H9 (cell line): Measurements from ENCODE around the gene AGTRAP. TPM values are rescaled to one million over a fixed set of nuclear protein-coding genes. Genes with fewer than 3 reads are reported as not detected.

ENCODE experiments used
- DNase-seq: peaks from one replicate; pipeline ENCODE4 v3.0.0-alpha.2; 2017
- H2AFZ ChIP-seq: one replicate; pipeline ENCODE4 v1.6.1; 2013; ENCODE audit warnings: mild to moderate bottlenecking, low read length, control low read depth, moderate library complexity
- H2AK5ac ChIP-seq: 2 replicates; pipeline ENCODE4 v1.6.1; 2013; ENCODE audit warnings: low read length, control low read depth, mixed read lengths; ENCODE audit not compliant: insufficient read length
- H2BK120ac ChIP-seq: one replicate; pipeline ENCODE4 v1.6.1; 2013; ENCODE audit warnings: low read depth, mild to moderate bottlenecking, low read length, control low read depth, inconsistent platforms; ENCODE audit not compliant: poor library complexity, severe bottlenecking
- H2BK12ac ChIP-seq: 2 replicates; pipeline ENCODE4 v1.6.1; 2013; ENCODE audit warnings: low read length, control low read depth, mixed read lengths, low read depth; ENCODE audit not compliant: insufficient read length
- H2BK15ac ChIP-seq: 2 replicates; pipeline ENCODE4 v1.6.1; 2013; ENCODE audit warnings: low read depth, low read length, control low read depth
- H2BK20ac ChIP-seq: one replicate; pipeline ENCODE4 v1.6.1; 2013; ENCODE audit warnings: low read depth, mild to moderate bottlenecking, low read length, control low read depth, inconsistent platforms; ENCODE audit not compliant: poor library complexity, severe bottlenecking
- H2BK5ac ChIP-seq: 2 replicates; pipeline ENCODE4 v1.6.1; 2013; ENCODE audit warnings: low read length, control low read depth, mixed read lengths; ENCODE audit not compliant: insufficient read length
- H3K14ac ChIP-seq: 2 replicates; pipeline ENCODE4 v1.6.1; 2013; ENCODE audit warnings: low read length, control low read depth; ENCODE audit not compliant: insufficient read depth
- H3K18ac ChIP-seq: 2 replicates; pipeline ENCODE4 v1.6.1; 2013; ENCODE audit warnings: low read depth, mild to moderate bottlenecking, mixed read lengths, low read length, control low read depth; ENCODE audit not compliant: insufficient read length
- H3K23ac ChIP-seq: 2 replicates; pipeline ENCODE4 v1.6.1; 2013; ENCODE audit warnings: low read length, control low read depth, mixed read lengths, low read depth; ENCODE audit not compliant: insufficient read length
- H3K23me2 ChIP-seq: 2 replicates; pipeline ENCODE4 v1.6.1; 2013; ENCODE audit warnings: low read depth, mild to moderate bottlenecking, mixed read lengths, low read length, control low read depth; ENCODE audit not compliant: insufficient read length, poor library complexity, severe bottlenecking
- H3K27ac ChIP-seq: 2 replicates; pipeline ENCODE4 v1.5.1; 2013; ENCODE audit warnings: low read length, control low read depth, mixed read lengths, low read depth; ENCODE audit not compliant: insufficient read length
- H3K27me3 ChIP-seq: 2 replicates; pipeline ENCODE4 v1.6.1; 2013; ENCODE audit warnings: low read length, control low read depth, inconsistent platforms; ENCODE audit not compliant: insufficient read depth
- H3K4ac ChIP-seq: 2 replicates; pipeline ENCODE4 v1.6.1; 2013; ENCODE audit warnings: low read depth, mild to moderate bottlenecking, control low read depth, inconsistent platforms, low read length, moderate library complexity
- H3K4me1 ChIP-seq: 2 replicates; pipeline ENCODE4 v1.6.1; 2013; ENCODE audit warnings: low read length, control low read depth, inconsistent platforms; ENCODE audit not compliant: insufficient read depth
- H3K4me2 ChIP-seq: 2 replicates; pipeline ENCODE4 v1.6.1; 2013; ENCODE audit warnings: low read length, control low read depth, mixed read lengths; ENCODE audit not compliant: insufficient read length, insufficient read depth
- H3K56ac ChIP-seq: 2 replicates; pipeline ENCODE4 v1.6.1; 2013; ENCODE audit warnings: low read depth, mild to moderate bottlenecking, mixed read lengths, low read length, control low read depth; ENCODE audit not compliant: insufficient read length
- H3K79me1 ChIP-seq: 2 replicates; pipeline ENCODE4 v1.6.1; 2013; ENCODE audit warnings: low read depth, mild to moderate bottlenecking, moderate library complexity, low read length, control low read depth, inconsistent platforms; ENCODE audit not compliant: insufficient read depth, poor library complexity, severe bottlenecking
- H3K79me2 ChIP-seq: 2 replicates; pipeline ENCODE4 v1.6.1; 2013; ENCODE audit warnings: low read length, control low read depth, inconsistent platforms; ENCODE audit not compliant: insufficient read depth
- H3K9ac ChIP-seq: 2 replicates; pipeline ENCODE4 v1.6.1; 2013; ENCODE audit warnings: low read length, control low read depth, mixed read lengths; ENCODE audit not compliant: insufficient read length; ENCODE audit errors: extremely low read depth
- H3K9me3 ChIP-seq: one replicate; pipeline ENCODE4 v1.6.1; 2013; ENCODE audit warnings: low read depth, low read length, inconsistent platforms; ENCODE audit not compliant: control insufficient read depth
- H3T11ph ChIP-seq: one replicate; pipeline ENCODE4 v1.6.1; 2013; ENCODE audit warnings: mild to moderate bottlenecking, low read length, control low read depth, inconsistent platforms
- H4K20me1 ChIP-seq: one replicate; pipeline ENCODE4 v1.6.1; 2013; ENCODE audit not compliant: control insufficient read depth, insufficient read length, insufficient read depth
- H4K5ac ChIP-seq: 2 replicates; pipeline ENCODE4 v1.6.1; 2013; ENCODE audit warnings: low read depth, mild to moderate bottlenecking, mixed read lengths, low read length, control low read depth; ENCODE audit not compliant: insufficient read length
- H4K8ac ChIP-seq: replicated peaks from 2 replicates; pipeline ENCODE4 v1.6.1; 2013; ENCODE audit warnings: low read length, control low read depth, mixed read lengths, low read depth; ENCODE audit not compliant: insufficient read length
- H4K91ac ChIP-seq: 2 replicates; pipeline ENCODE4 v1.6.1; 2013; ENCODE audit warnings: low read depth, mild to moderate bottlenecking, moderate library complexity, mixed read lengths, low read length, control low read depth; ENCODE audit not compliant: insufficient read length
- H3K27ac Mint-ChIP-seq, 3 experiments: 2 replicates in 2 of 3; 3 replicates in 1 of 3; pipeline ENCODE4 v1.8.0; 2020 to 2021; ENCODE audit warnings: mixed read lengths in 3 of 3, mild to moderate bottlenecking in 1 of 3, moderate library complexity in 1 of 3
- H3K27me3 Mint-ChIP-seq: 2 replicates; pipeline ENCODE4 v1.8.0; 2021; ENCODE audit warnings: low read depth, mild to moderate bottlenecking, moderate library complexity, mixed read lengths
- H3K36me3 Mint-ChIP-seq, 3 experiments: 2 replicates in 2 of 3; 3 replicates in 1 of 3; pipeline ENCODE4 v1.8.0; 2020 to 2021; ENCODE audit warnings: low read depth in 3 of 3, mixed read lengths in 3 of 3; ENCODE audit not compliant: insufficient read depth in 1 of 3
- H3K4me1 Mint-ChIP-seq, 2 experiments: 2 replicates each; pipeline ENCODE4 v1.8.0; 2020; ENCODE audit warnings: mixed read lengths in 2 of 2
- H3K4me3 Mint-ChIP-seq, 2 experiments: 2 replicates in 1 of 2; 3 replicates in 1 of 2; pipeline ENCODE4 v1.8.0; 2020 to 2021; ENCODE audit warnings: mild to moderate bottlenecking in 2 of 2, mixed read lengths in 2 of 2, moderate library complexity in 1 of 2
- H3K9me3 Mint-ChIP-seq, 2 experiments: 2 replicates in 1 of 2; 3 replicates in 1 of 2; pipeline ENCODE4 v1.8.0; 2020; ENCODE audit warnings: mild to moderate bottlenecking in 2 of 2, mixed read lengths in 2 of 2, moderate library complexity in 1 of 2
- CTCF ChIP-seq: fragments of 200-600 bp; sonication (generic); conservative IDR thresholded peaks from 3 replicates; pipeline ENCODE4 v1.8.0; 2021; ENCODE audit warnings: antibody characterized with exemption, mild to moderate bottlenecking
- WGBS: extraction: QIAGEN DNeasy Blood & Tissue Kit; methylation state at CpG from one replicate; pipeline ENCODE4 v1.1.7; 2013; ENCODE audit warnings: missing lambda C conversion rate, low lambda C conversion rate, mixed read lengths; ENCODE audit not compliant: insufficient read length; ENCODE audit errors: extremely low coverage; 5-methylcytosine and 5-hydroxymethylcytosine counted together
- total RNA-seq: library from RNA; stranded (reverse); gene quantifications from 2 replicates; pipeline ENCODE4 v1.2.1, GENCODE V29; 2021

The AGTRAP gene
- total RNA-seq, 1 experiment from 2014 or later: 60.9 TPM

- H4K91ac ChIP-seq: no peak overlapping the region
- TF ChIP-seq CTCF: no peak
- H3K27ac Mint-ChIP-seq: no peak overlapping the region
Observed at GRCh38 chr1:11793819-11794218, 57.9 kb downstream of the AGTRAP start.

More at GRCh38 chr1:11793819-11794218, 57.9 kb downstream of the AGTRAP start:
- Histone ChIP-seq H3K23ac (no peak overlapping the region), H3K27me3 (no peaks in the 10 kb centered on the region), H3K4me2 (no peak overlapping the region), H3T11ph (no peak overlapping the region), H2AFZ (no peak overlapping the region), H2BK12ac (no peak overlapping the region), H4K5ac (no peak overlapping the region), H2AK5ac (no peak overlapping the region), H3K79me1 (no peaks in the 10 kb centered on the region), H3K56ac (no peak overlapping the region), H3K14ac (no peak overlapping the region), H4K8ac (no peak overlapping the region), H4K20me1 (no peaks in the 10 kb centered on the region), H3K79me2 (no peaks in the 10 kb centered on the region), H3K9ac (no peak overlapping the region), H3K9me3 (no peaks in the 10 kb centered on the region), H3K18ac (no peak overlapping the region), H2BK5ac (no peak overlapping the region), H2BK120ac (no peak overlapping the region), H2BK15ac (no peak overlapping the region), H2BK20ac (no peak overlapping the region), H3K4me1 (no peaks in the 10 kb centered on the region), H3K27ac (no peak overlapping the region), H3K23me2 (no peaks in the 10 kb centered on the region), H3K4ac (no peak overlapping the region)
- no peaks in the 10 kb centered on the region for H3K27me3 Mint-ChIP-seq
- no peaks in the 10 kb centered on the region for H3K9me3 Mint-ChIP-seq
- no peak overlapping the region for H3K4me3 Mint-ChIP-seq
- WGBS: no CpG with 5 or more reads among the region's 15 CpGs
- no peak for DNase-seq
- H3K4me1 Mint-ChIP-seq: no peaks in the 10 kb centered on the region
- peaks cover 12 to 46% (median 36%) of the 10 kb centered on the region in 3 experiments; a peak in 6 of 7 replicates for H3K36me3 Mint-ChIP-seq
